HG03432 (cell line): Measurements from ENCODE around the gene TBC1D16.

ENCODE experiments used
- ATAC-seq: cut with Tn5 transposase; IDR thresholded peaks from one replicate; pipeline ENCODE4 v1.9.1; 2021; ENCODE audit warnings: mild to moderate bottlenecking, moderate library complexity; ENCODE audit not compliant: unreplicated experiment

The TBC1D16 gene

GRCh38 chr17:80026359-80027042 lies 9.2 kb downstream of the TBC1D16 start:
- no peak for ATAC-seq

GRCh38 chr17:80025796-80026195 lies 9.9 kb downstream of the TBC1D16 start:
- ATAC-seq = no peak

- no peak for ATAC-seq
Observed at GRCh38 chr17:80025140-80025539, 10.5 kb downstream of the TBC1D16 start.

GRCh38 chr17:80024206-80024972 lies 11.3 kb downstream of the TBC1D16 start:
- ATAC-seq = no peak

- ATAC-seq = no peak
Observed at GRCh38 chr17:80023481-80024205, 12.0 kb downstream of the TBC1D16 start.

GRCh38 chr17:80021600-80021999 lies 14.1 kb downstream of the TBC1D16 start:
- no peak for ATAC-seq

GRCh38 chr17:80018917-80019651 lies 16.6 kb downstream of the TBC1D16 start:
- ATAC-seq = no peak

GRCh38 chr17:80017226-80018010 lies 18.3 kb downstream of the TBC1D16 start:
- ATAC-seq = no peak

- no peak for ATAC-seq
Observed at GRCh38 chr17:80012765-80013741, 22.6 kb downstream of the TBC1D16 start.

GRCh38 chr17:80011989-80012555 lies 23.6 kb downstream of the TBC1D16 start:
- ATAC-seq = no peak

GRCh38 chr17:80010283-80010858 lies 25.3 kb downstream of the TBC1D16 start:
- ATAC-seq = no peak

GRCh38 chr17:80009391-80010282 lies 26.0 kb downstream of the TBC1D16 start:
- no peak for ATAC-seq

GRCh38 chr17:80008848-80009247 lies 26.8 kb downstream of the TBC1D16 start:
- ATAC-seq = no peak

- no peak for ATAC-seq
Observed at GRCh38 chr17:80008383-80008840, 27.3 kb downstream of the TBC1D16 start.

GRCh38 chr17:80007939-80008338 lies 27.7 kb downstream of the TBC1D16 start:
- ATAC-seq = no peak

GRCh38 chr17:80006811-80007752 lies 28.6 kb downstream of the TBC1D16 start:
- no peak for ATAC-seq
